Naive thymus-derived CD8-positive, alpha-beta T cell (primary cell): Measurements from ENCODE around the gene AATF. TPM values are rescaled to one million over a fixed set of nuclear protein-coding genes. Genes with fewer than 3 reads are reported as not detected.

Source experiments
- ATAC-seq, 2 donors: fragments of 150-1000 bp; cut with Tn5 transposase in 1 of 2; sonication (Bioruptor Pico), chemical (Tn5 transposase) in 1 of 2; 1 replicate in 1 of 2; 2 replicates in 1 of 2; pipeline ENCODE4 v1.10.0; 2021; ENCODE audit warnings: mild to moderate bottlenecking in 2 of 2, moderate library complexity in 2 of 2
- POLR2A ChIA-PET: fragments of 350-600 bp; sonication (Branson Sonifier 250); formaldehyde crosslinking; loops from one replicate; lab custom pipeline; 2021; ENCODE audit warnings: antibody characterized with exemption; lab: Charles Lee
- DNase-seq, 10 donors: peaks; one replicate each; pipeline versions ENCODE4 v3.0.0 to v3.0.0-alpha.2; 2020 to 2022
- H3K27ac Mint-ChIP-seq, 10 donors: one replicate each; pipeline ENCODE4 v1.8.0; 2020 to 2022; ENCODE audit warnings: mild to moderate bottlenecking in 10 of 10, mixed read lengths in 10 of 10, moderate library complexity in 4 of 10, inconsistent platforms in 1 of 10
- H3K27me3 Mint-ChIP-seq, 5 donors: one replicate each; pipeline ENCODE4 v1.8.0; 2021 to 2022; ENCODE audit warnings: mixed read lengths in 5 of 5
- H3K36me3 Mint-ChIP-seq, 3 donors: one replicate each; pipeline ENCODE4 v1.8.0; 2020 to 2022; ENCODE audit warnings: mixed read lengths in 3 of 3, mild to moderate bottlenecking in 2 of 3, inconsistent platforms in 1 of 3
- H3K4me1 Mint-ChIP-seq, 4 donors: one replicate each; pipeline ENCODE4 v1.8.0; 2021 to 2022; ENCODE audit warnings: mixed read lengths in 4 of 4
- H3K4me3 Mint-ChIP-seq, 10 donors: one replicate each; pipeline ENCODE4 v1.8.0; 2020 to 2022; ENCODE audit warnings: mild to moderate bottlenecking in 10 of 10, mixed read lengths in 10 of 10, moderate library complexity in 6 of 10, inconsistent platforms in 1 of 10
- H3K9me3 Mint-ChIP-seq, 9 donors: one replicate each; pipeline ENCODE4 v1.8.0; 2020 to 2022; ENCODE audit warnings: mixed read lengths in 9 of 9, mild to moderate bottlenecking in 3 of 9, inconsistent platforms in 1 of 9, moderate library complexity in 1 of 9
- polyA plus RNA-seq, 3 donors: library from polyadenylated mRNA; unstranded; fragments of 300-500 nt; fragmentation: Illumina TruSeq; gene quantifications; one replicate each; pipeline ENCODE4 v1.2.3, GENCODE V29; 2021
- total RNA-seq, 8 experiments: library from RNA in 2 of 8; stranded (reverse) in 2 of 8; gene quantifications; one replicate each; pipeline ENCODE4 v1.2.3 and lab custom pipeline; 2021 to 2026

Gene AATF
- total and polyA plus RNA-seq, 5 experiments from 2014 or later: 59.7 to 89.7 (median 65.0) TPM

- DNase-seq (no peak), ATAC-seq (no peak)
- H3K4me3 Mint-ChIP-seq: peak overlapping the region in 1 of 10 donors; percentile 4
- no peaks in the 10 kb centered on the region for H3K9me3 Mint-ChIP-seq
- H3K36me3 Mint-ChIP-seq: no peaks in the 10 kb centered on the region
- POLR2A ChIA-PET: interaction anchor here (0.8 kb wide), 1 partner anchor 10 kb away, joined by 3 read pairs; no protein-coding TSS in a partner anchor
- peaks cover 8 to 68% (median 32%) of the 10 kb centered on the region in 5 donors for H3K27me3 Mint-ChIP-seq
- peak overlapping the region in 1 of 10 donors; percentile 3 for H3K27ac Mint-ChIP-seq
- no peaks in the 10 kb centered on the region for H3K4me1 Mint-ChIP-seq
These were observed 28.4 kb upstream of the AATF start for GRCh38 chr17:36920032-36921005.

GRCh38 chr17:36921095-36921851 lies 27.5 kb upstream of the AATF start:
- DNase-seq (no peak), ATAC-seq (no peak)
- H3K4me1 Mint-ChIP-seq: no peaks in the 10 kb centered on the region
- H3K27me3 Mint-ChIP-seq: peaks cover 10 to 72% (median 34%) of the 10 kb centered on the region in 5 donors
- POLR2A ChIA-PET: interaction anchor here (0.8 kb wide), 1 partner anchor 9 kb away, joined by 3 read pairs; no protein-coding TSS in a partner anchor
- no peak overlapping the region for H3K27ac Mint-ChIP-seq
- H3K9me3 Mint-ChIP-seq: no peaks in the 10 kb centered on the region
- no peaks in the 10 kb centered on the region for H3K36me3 Mint-ChIP-seq
- no peak overlapping the region for H3K4me3 Mint-ChIP-seq

- DNase-seq (no peak), ATAC-seq (no peak)
- no peak overlapping the region for H3K4me3 Mint-ChIP-seq
- POLR2A ChIA-PET: no interaction called here
- H3K36me3 Mint-ChIP-seq: no peaks in the 10 kb centered on the region
- H3K4me1 Mint-ChIP-seq: no peaks in the 10 kb centered on the region
- peaks cover 12 to 74% (median 38%) of the 10 kb centered on the region in 5 donors for H3K27me3 Mint-ChIP-seq
- H3K27ac Mint-ChIP-seq: no peak overlapping the region
- no peaks in the 10 kb centered on the region for H3K9me3 Mint-ChIP-seq
These were observed 26.6 kb upstream of the AATF start for GRCh38 chr17:36922175-36922574.

- DNase-seq (no peak), ATAC-seq (no peak)
- Mint-ChIP-seq H3K36me3 (no peaks in the 10 kb centered on the region), H3K27ac (no peak overlapping the region), H3K27me3 (peaks cover 19 to 82% (median 49%) of the 10 kb centered on the region in 5 donors), H3K4me1 (peaks cover 5 to 13% (median 11%) of the 10 kb centered on the region in 4 donors), H3K9me3 (no peaks in the 10 kb centered on the region), H3K4me3 (no peak overlapping the region)
- POLR2A ChIA-PET: interaction anchor here (2.1 kb wide), 1 partner anchor 25 kb away, joined by 5 read pairs; the partner anchor contains the start of gene AATF
These were observed 24.9 kb upstream of the AATF start for GRCh38 chr17:36923814-36924221.

- POLR2A ChIA-PET: no interaction called here
- peaks cover 7 to 20% (median 19%) of the 10 kb centered on the region in 4 donors for H3K4me1 Mint-ChIP-seq
- peaks cover 35 to 82% (median 57%) of the 10 kb centered on the region in 5 donors for H3K27me3 Mint-ChIP-seq
- H3K27ac Mint-ChIP-seq: no peak overlapping the region
- DNase-seq (no peak), ATAC-seq (no peak)
- no peaks in the 10 kb centered on the region for H3K36me3 Mint-ChIP-seq
- H3K4me3 Mint-ChIP-seq: no peak overlapping the region
- H3K9me3 Mint-ChIP-seq: no peaks in the 10 kb centered on the region
These were observed 22.5 kb upstream of the AATF start for GRCh38 chr17:36926226-36926625.

GRCh38 chr17:36926701-36927100 lies 22.1 kb upstream of the AATF start:
- ATAC-seq (no peak), DNase-seq (no peak)
- no peak overlapping the region for H3K27ac Mint-ChIP-seq
- POLR2A ChIA-PET: no interaction called here
- peaks cover 9 to 24% (median 23%) of the 10 kb centered on the region in 4 donors for H3K4me1 Mint-ChIP-seq
- H3K27me3 Mint-ChIP-seq: peaks cover 38 to 82% (median 57%) of the 10 kb centered on the region in 5 donors
- no peaks in the 10 kb centered on the region for H3K36me3 Mint-ChIP-seq
- H3K4me3 Mint-ChIP-seq: no peak overlapping the region
- no peaks in the 10 kb centered on the region for H3K9me3 Mint-ChIP-seq

- H3K9me3 Mint-ChIP-seq: no peaks in the 10 kb centered on the region
- DNase-seq (peak in 1 of 10 donors; percentile 5), ATAC-seq (peak; percentile 7 to 29)
- H3K4me1 Mint-ChIP-seq: peaks cover 23 to 43% (median 42%) of the 10 kb centered on the region in 4 donors
- H3K27me3 Mint-ChIP-seq: peaks cover 52 to 82% (median 67%) of the 10 kb centered on the region in 5 donors
- H3K27ac Mint-ChIP-seq: no peak overlapping the region
- POLR2A ChIA-PET: interaction anchor here (0.6 kb wide), 1 partner anchor 16 kb away, joined by 3 read pairs; no protein-coding TSS in a partner anchor
- H3K4me3 Mint-ChIP-seq: peak overlapping the region in 9 of 10 donors; percentile 8 to 79 (median 65)
- no peaks in the 10 kb centered on the region for H3K36me3 Mint-ChIP-seq
These were observed 20.0 kb upstream of the AATF start for GRCh38 chr17:36928471-36929345.

GRCh38 chr17:36929851-36930582 lies 18.7 kb upstream of the AATF start:
- H3K36me3 Mint-ChIP-seq: no peaks in the 10 kb centered on the region
- POLR2A ChIA-PET: interaction anchor here (1.3 kb wide), 1 partner anchor 9 kb away, joined by 3 read pairs; no protein-coding TSS in a partner anchor
- no peak for DNase-seq
- H3K27ac Mint-ChIP-seq: no peak overlapping the region
- H3K4me3 Mint-ChIP-seq: peak overlapping the region in 1 of 10 donors; percentile 4
- no peaks in the 10 kb centered on the region for H3K9me3 Mint-ChIP-seq
- H3K27me3 Mint-ChIP-seq: peaks cover 57 to 85% (median 71%) of the 10 kb centered on the region in 5 donors
- peaks cover 26 to 54% (median 50%) of the 10 kb centered on the region in 4 donors for H3K4me1 Mint-ChIP-seq
- no peak for ATAC-seq

GRCh38 chr17:36930583-36930900 lies 18.2 kb upstream of the AATF start:
- Mint-ChIP-seq H3K36me3 (no peaks in the 10 kb centered on the region), H3K4me3 (peak overlapping the region in 1 of 10 donors; percentile 30), H3K4me1 (peaks cover 28 to 59% (median 56%) of the 10 kb centered on the region in 4 donors), H3K27me3 (peaks cover 62 to 85% (median 73%) of the 10 kb centered on the region in 5 donors), H3K9me3 (no peaks in the 10 kb centered on the region), H3K27ac (no peak overlapping the region)
- ATAC-seq (no peak), DNase-seq (no peak)
- POLR2A ChIA-PET: interaction anchor here (1.3 kb wide), 1 partner anchor 9 kb away, joined by 3 read pairs; no protein-coding TSS in a partner anchor

GRCh38 chr17:36931096-36931696 lies 17.6 kb upstream of the AATF start:
- Mint-ChIP-seq H3K4me1 (peaks cover 30 to 65% (median 62%) of the 10 kb centered on the region in 4 donors), H3K9me3 (no peaks in the 10 kb centered on the region), H3K27me3 (peaks cover 64 to 90% (median 76%) of the 10 kb centered on the region in 5 donors), H3K27ac (no peak overlapping the region), H3K4me3 (peak overlapping the region in 5 of 10 donors; percentile 16 to 75 (median 48)), H3K36me3 (peaks cover 0 to 3% (median 0%) of the 10 kb centered on the region in 3 donors)
- POLR2A ChIA-PET: interaction anchor here (1.3 to 1.4 kb wide), 2 partner anchors 10 to 18 kb away, joined by 3 to 4 read pairs; partner anchors contain the start of gene AATF
- ATAC-seq (peak in 1 of 2 donors; percentile 26), DNase-seq (no peak)
